ENCODE measurements around the gene MYL4. TPM values are rescaled to one million over a fixed set of nuclear protein-coding genes. Genes with fewer than 3 reads are reported as not detected.
A peak's percentile ranks its signal among the peaks of the same experiment; 100 is the strongest.

MYL4 gene
- total and polyA plus RNA-seq, 4 donors, result 0.96 to 3.0 (median 2.1) TPM; not detected in 1

- ATAC-seq (ENCODE audit: low FRiP score), result no peak
- Histone ChIP-seq H3K4me3 (ENCODE audit: low read length in 2 of 2) (no peak overlapping the region), H3K9me3 (ENCODE audit: control insufficient read depth, low read length) (no peaks in the 10 kb centered on the region), H3K27ac (ENCODE audit: low read depth in 1 of 2, low read length in 2 of 2) (no peak overlapping the region), H3K4me1 (ENCODE audit: control insufficient read depth in 1 of 2, insufficient read depth in 2 of 2, low read length in 2 of 2) (peaks cover 0 to 3% of the 10 kb centered on the region in 2 donors), H3K36me3 (ENCODE audit: control insufficient read depth in 1 of 2, insufficient read depth in 2 of 2, low read length in 1 of 2) (no peaks in the 10 kb centered on the region), H3K27me3 (ENCODE audit: control insufficient read depth in 1 of 2, insufficient read depth in 2 of 2, low read length in 1 of 2) (no peaks in the 10 kb centered on the region)
- no peak for DNase-seq
- 93 to 94% methylated on average over 28 to 29 of the region's 29 CpGs for WGBS, 2 donors
- intact Hi-C loops (cut with DNase I), result loop anchor here (5.0 to 10.0 kb wide), 3 partner anchors 34 to 376 kb away; no protein-coding TSS in a partner anchor
These were observed 29.3 kb downstream of the MYL4 start for GRCh38 chr17:47238321-47239010.

DNA sequence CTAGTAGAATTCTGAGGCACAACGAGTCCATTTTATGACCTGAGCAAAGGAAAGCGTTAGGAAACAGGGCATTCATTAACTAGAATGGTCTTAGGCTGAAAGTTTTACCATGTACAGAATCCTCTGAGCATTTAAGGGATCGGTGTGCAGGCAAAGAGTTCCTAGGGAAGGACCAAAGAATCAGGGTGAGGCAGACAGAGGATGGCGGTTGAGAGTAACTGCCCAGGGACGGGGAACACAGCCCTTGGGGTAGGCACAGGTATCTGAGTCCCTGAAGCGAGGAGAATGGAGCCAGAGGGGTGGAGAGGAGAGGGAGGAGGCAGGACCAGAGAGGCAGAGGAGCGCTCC lies 30.4 kb downstream of the MYL4 start:
- Histone ChIP-seq H3K27ac (ENCODE audit: low read depth in 1 of 2, low read length in 2 of 2) (peak overlapping the region; percentile 50 to 73), H3K4me1 (ENCODE audit: control insufficient read depth in 1 of 2, insufficient read depth in 2 of 2, low read length in 2 of 2) (peaks cover 0 to 3% of the 10 kb centered on the region in 2 donors), H3K9me3 (ENCODE audit: control insufficient read depth, low read length) (no peaks in the 10 kb centered on the region), H3K4me3 (ENCODE audit: low read length in 2 of 2) (no peak overlapping the region), H3K36me3 (ENCODE audit: control insufficient read depth in 1 of 2, insufficient read depth in 2 of 2, low read length in 1 of 2) (no peaks in the 10 kb centered on the region), H3K27me3 (ENCODE audit: control insufficient read depth in 1 of 2, insufficient read depth in 2 of 2, low read length in 1 of 2) (no peaks in the 10 kb centered on the region)
- WGBS, 2 donors, result 83 to 87% methylated on average over 7 of the region's 7 CpGs
- intact Hi-C loops (cut with DNase I), result loop anchor here (5.0 to 10.0 kb wide), 3 partner anchors 33 to 375 kb away; no protein-coding TSS in a partner anchor
- no peak for ATAC-seq (ENCODE audit: low FRiP score)
- DNase-seq, result no peak

DNA sequence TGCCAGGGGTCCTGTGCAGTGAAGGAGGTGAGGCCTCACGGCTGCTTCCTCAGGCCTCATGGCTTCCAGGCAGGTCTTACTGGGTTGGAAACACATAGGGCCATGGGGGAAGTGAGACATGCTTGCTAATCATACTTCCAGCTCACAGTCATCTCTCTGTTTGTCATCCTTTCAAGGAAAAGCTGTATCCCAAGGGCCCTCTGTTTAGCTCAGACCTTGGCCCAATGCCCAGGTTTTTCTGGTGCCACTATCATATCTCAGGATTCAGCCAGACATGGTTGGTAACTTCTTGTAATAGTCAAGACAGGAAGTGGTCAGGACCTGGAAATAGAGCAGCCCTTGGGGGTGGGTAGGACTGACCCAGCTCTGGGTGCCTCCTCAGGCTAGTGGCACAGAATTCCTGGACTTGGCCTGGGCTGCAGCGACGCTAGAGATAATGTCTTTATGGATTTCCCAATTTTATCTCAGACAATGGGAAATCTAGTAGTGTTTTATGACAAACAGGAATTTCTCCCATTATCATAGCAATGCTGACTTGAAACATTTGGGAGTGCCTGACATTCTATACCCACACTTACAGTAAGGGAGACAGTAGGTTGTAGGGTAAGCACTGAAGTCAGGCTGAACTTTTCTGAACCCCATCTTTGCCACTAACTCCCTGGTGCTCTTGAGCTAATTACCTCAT lies 31.0 kb downstream of the MYL4 start:
- DNase-seq, result peak; percentile 92 to 94
- peak; percentile 90 for ATAC-seq (ENCODE audit: low FRiP score)
- Histone ChIP-seq H3K27ac (ENCODE audit: low read depth in 1 of 2, low read length in 2 of 2) (peak overlapping the region; percentile 50 to 73), H3K4me3 (ENCODE audit: low read length in 2 of 2) (no peak overlapping the region), H3K9me3 (ENCODE audit: control insufficient read depth, low read length) (no peaks in the 10 kb centered on the region), H3K36me3 (ENCODE audit: control insufficient read depth in 1 of 2, insufficient read depth in 2 of 2, low read length in 1 of 2) (no peaks in the 10 kb centered on the region), H3K4me1 (ENCODE audit: control insufficient read depth in 1 of 2, insufficient read depth in 2 of 2, low read length in 2 of 2) (peaks cover 0 to 3% of the 10 kb centered on the region in 2 donors), H3K27me3 (ENCODE audit: control insufficient read depth in 1 of 2, insufficient read depth in 2 of 2, low read length in 1 of 2) (no peaks in the 10 kb centered on the region)
- WGBS, 2 donors, result 6 to 13% methylated on average over 3 of the region's 3 CpGs
- intact Hi-C loops (cut with DNase I), result loop anchor here (5.0 to 10.0 kb wide), 5 partner anchors 32 to 375 kb away; no protein-coding TSS in a partner anchor

DNA sequence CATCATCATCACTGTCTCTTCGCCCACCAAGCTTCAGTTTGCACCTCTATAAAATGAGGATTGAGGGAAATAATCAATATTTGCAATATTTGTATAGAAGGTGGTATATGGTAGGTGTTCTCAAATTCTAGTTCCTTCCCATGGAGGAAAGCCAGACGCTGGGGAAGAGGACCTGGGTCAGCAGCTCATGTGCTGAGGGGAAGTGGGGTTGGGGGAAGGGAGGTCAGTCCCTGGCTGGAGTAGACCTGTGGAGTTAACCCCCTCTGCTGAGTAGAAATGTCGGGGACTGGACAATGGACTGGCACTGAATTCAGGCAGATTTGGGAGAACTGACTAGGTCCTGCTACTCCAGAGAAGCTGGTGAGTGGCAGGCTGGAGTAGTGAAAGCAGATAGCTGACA lies 31.7 kb downstream of the MYL4 start:
- no peak overlapping the region for H3K4me3 ChIP-seq (ENCODE audit: low read length in 2 of 2)
- H3K27me3 ChIP-seq (ENCODE audit: control insufficient read depth in 1 of 2, insufficient read depth in 2 of 2, low read length in 1 of 2), result no peaks in the 10 kb centered on the region
- H3K4me1 ChIP-seq (ENCODE audit: control insufficient read depth in 1 of 2, insufficient read depth in 2 of 2, low read length in 2 of 2), result peaks cover 0 to 3% of the 10 kb centered on the region in 2 donors
- no peaks in the 10 kb centered on the region for H3K9me3 ChIP-seq (ENCODE audit: control insufficient read depth, low read length)
- 74 to 85% methylated on average over 3 of the region's 3 CpGs for WGBS, 2 donors
- DNase-seq (no peak), ATAC-seq (ENCODE audit: low FRiP score) (no peak)
- H3K27ac ChIP-seq (ENCODE audit: low read depth in 1 of 2, low read length in 2 of 2), result no peak overlapping the region
- intact Hi-C loops (cut with DNase I), result loop anchor here (5.0 kb wide), 2 partner anchors 36 to 76 kb away; no protein-coding TSS in a partner anchor
- no peaks in the 10 kb centered on the region for H3K36me3 ChIP-seq (ENCODE audit: control insufficient read depth in 1 of 2, insufficient read depth in 2 of 2, low read length in 1 of 2)

DNA sequence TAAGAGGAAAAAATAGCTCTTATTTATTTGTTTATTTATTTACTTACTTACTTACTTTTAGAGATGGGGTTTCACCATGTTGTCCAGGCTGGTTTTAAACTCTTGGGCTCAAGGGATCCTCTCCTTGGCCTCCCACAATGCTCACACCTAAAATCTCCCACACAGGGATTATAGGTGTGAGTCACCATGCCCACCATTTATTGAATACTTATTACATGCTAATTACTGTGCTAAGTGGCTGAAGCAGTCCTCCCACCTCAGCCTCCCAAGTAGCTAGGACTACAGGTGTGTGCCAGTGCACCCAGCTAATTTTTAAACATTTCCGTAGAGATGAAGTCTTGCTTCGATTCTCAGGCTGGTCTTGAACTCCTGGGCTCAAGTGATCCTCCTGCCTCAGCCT lies 33.5 kb downstream of the MYL4 start:
- intact Hi-C loops (cut with DNase I), result loop anchor here (5.0 kb wide), 2 partner anchors 35 to 75 kb away; no protein-coding TSS in a partner anchor
- no peak overlapping the region for H3K4me3 ChIP-seq (ENCODE audit: low read length in 2 of 2)

DNA sequence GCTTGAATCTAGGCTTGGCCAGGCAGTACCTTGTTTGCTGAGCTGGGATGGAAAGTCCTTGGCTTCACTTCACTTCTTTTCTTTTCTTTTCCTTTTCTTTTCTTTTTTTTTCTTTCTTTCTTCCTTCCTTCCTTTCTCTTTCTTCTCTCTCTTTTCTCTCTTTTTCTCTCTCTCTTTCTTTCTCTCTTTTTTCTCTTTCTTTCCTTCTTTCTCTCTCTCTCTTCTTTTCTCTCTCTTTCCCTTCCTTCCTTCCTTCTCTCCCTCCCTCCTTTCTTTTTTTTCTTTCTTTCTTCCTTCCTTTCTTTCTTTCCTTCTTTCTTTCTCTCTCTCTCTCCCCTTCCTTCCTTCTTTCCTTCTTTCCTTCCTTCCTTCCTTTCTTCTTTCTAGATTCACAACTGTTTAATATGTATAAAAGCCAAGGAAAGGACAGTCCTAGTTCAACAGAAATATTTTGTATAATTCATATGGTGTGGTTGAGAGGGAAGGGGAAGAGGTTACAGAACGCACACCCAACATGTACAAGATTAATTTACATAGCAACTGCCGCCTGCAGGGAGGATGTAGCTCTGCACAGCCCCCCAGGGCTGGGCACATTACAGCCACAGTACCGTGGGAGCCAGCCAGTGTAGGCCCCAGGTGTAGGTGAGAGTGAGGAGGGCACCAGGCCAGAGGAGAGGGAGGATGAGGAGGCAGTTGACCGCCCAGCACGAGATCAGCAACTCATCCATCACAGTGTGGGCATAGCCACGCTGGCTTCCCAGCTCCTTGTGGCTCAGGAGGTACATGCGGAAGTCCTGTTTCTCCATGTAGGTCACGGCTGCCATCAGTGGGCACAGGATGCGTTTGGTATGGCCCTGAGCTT lies 34.8 kb downstream of the MYL4 start:
- Histone ChIP-seq H3K27me3 (ENCODE audit: control insufficient read depth in 1 of 2, insufficient read depth in 2 of 2, low read length in 1 of 2) (no peaks in the 10 kb centered on the region), H3K4me1 (ENCODE audit: control insufficient read depth in 1 of 2, insufficient read depth in 2 of 2, low read length in 2 of 2) (peaks cover 0 to 3% of the 10 kb centered on the region in 2 donors), H3K36me3 (ENCODE audit: control insufficient read depth in 1 of 2, insufficient read depth in 2 of 2, low read length in 1 of 2) (no peaks in the 10 kb centered on the region), H3K9me3 (ENCODE audit: control insufficient read depth, low read length) (no peaks in the 10 kb centered on the region), H3K4me3 (ENCODE audit: low read length in 2 of 2) (no peak overlapping the region), H3K27ac (ENCODE audit: low read depth in 1 of 2, low read length in 2 of 2) (no peak overlapping the region)
- DNase-seq (no peak), ATAC-seq (ENCODE audit: low FRiP score) (no peak)
- intact Hi-C loops (cut with DNase I), result loop anchor here (5.0 kb wide), 2 partner anchors 33 to 73 kb away; no protein-coding TSS in a partner anchor
- 91 to 95% methylated on average over 9 of the region's 9 CpGs for WGBS, 2 donors

More for the DNA sequence above, 33.5 kb downstream of the MYL4 start:
- H3K27ac ChIP-seq (ENCODE audit: low read depth in 1 of 2, low read length in 2 of 2), result no peak overlapping the region
- no peaks in the 10 kb centered on the region for H3K27me3 ChIP-seq (ENCODE audit: control insufficient read depth in 1 of 2, insufficient read depth in 2 of 2, low read length in 1 of 2)
- DNase-seq (no peak), ATAC-seq (ENCODE audit: low FRiP score) (no peak)
- H3K4me1 ChIP-seq (ENCODE audit: control insufficient read depth in 1 of 2, insufficient read depth in 2 of 2, low read length in 2 of 2), result peaks cover 0 to 3% of the 10 kb centered on the region in 2 donors
- H3K9me3 ChIP-seq (ENCODE audit: control insufficient read depth, low read length), result no peaks in the 10 kb centered on the region
- 98 to 100% methylated on average over 2 of the region's 2 CpGs for WGBS, 2 donors
- H3K36me3 ChIP-seq (ENCODE audit: control insufficient read depth in 1 of 2, insufficient read depth in 2 of 2, low read length in 1 of 2), result no peaks in the 10 kb centered on the region

DNA sequence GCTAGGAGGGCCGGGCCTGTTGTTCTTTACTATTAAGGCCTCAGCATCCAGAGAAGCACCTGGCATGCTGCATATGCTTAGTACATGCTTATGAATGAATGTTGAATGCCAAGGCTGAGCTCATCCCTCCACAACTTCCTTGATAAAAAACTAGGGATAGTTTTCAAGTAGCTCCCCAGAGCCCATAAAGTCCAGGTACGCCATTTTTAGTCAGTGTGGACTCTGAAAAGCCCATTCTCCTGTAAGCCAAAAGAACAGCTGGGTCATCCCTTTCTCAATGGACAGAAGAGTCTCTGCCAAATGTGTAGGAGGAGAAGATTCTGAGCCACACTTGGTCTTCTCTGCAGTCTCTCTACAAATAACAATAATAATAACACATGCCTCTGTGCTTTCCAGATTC lies 35.5 kb downstream of the MYL4 start:
- WGBS, 2 donors, result 93 to 98% methylated on average over 2 of the region's 2 CpGs
- no peaks in the 10 kb centered on the region for H3K9me3 ChIP-seq (ENCODE audit: control insufficient read depth, low read length)
- intact Hi-C loops (cut with DNase I), result loop anchor here (5.0 kb wide), 2 partner anchors 33 to 73 kb away; no protein-coding TSS in a partner anchor

GRCh38 chr17:47246120-47246519 lies 37.0 kb downstream of the MYL4 start:
- Histone ChIP-seq H3K9me3 (ENCODE audit: control insufficient read depth, low read length) (no peaks in the 10 kb centered on the region), H3K36me3 (ENCODE audit: control insufficient read depth in 1 of 2, insufficient read depth in 2 of 2, low read length in 1 of 2) (no peaks in the 10 kb centered on the region), H3K27ac (ENCODE audit: low read depth in 1 of 2, low read length in 2 of 2) (no peak overlapping the region), H3K4me1 (ENCODE audit: control insufficient read depth in 1 of 2, insufficient read depth in 2 of 2, low read length in 2 of 2) (no peaks in the 10 kb centered on the region), H3K4me3 (ENCODE audit: low read length in 2 of 2) (no peak overlapping the region), H3K27me3 (ENCODE audit: control insufficient read depth in 1 of 2, insufficient read depth in 2 of 2, low read length in 1 of 2) (no peaks in the 10 kb centered on the region)
- no peak for ATAC-seq (ENCODE audit: low FRiP score)
- WGBS, 2 donors, result 88 to 89% methylated on average over 2 of the region's 2 CpGs
- intact Hi-C loops (cut with DNase I), result no loop called here
- DNase-seq, result no peak

More for the DNA sequence above, 35.5 kb downstream of the MYL4 start:
- Histone ChIP-seq H3K27me3 (ENCODE audit: control insufficient read depth in 1 of 2, insufficient read depth in 2 of 2, low read length in 1 of 2) (no peaks in the 10 kb centered on the region), H3K4me3 (ENCODE audit: low read length in 2 of 2) (no peak overlapping the region), H3K36me3 (ENCODE audit: control insufficient read depth in 1 of 2, insufficient read depth in 2 of 2, low read length in 1 of 2) (no peaks in the 10 kb centered on the region), H3K27ac (ENCODE audit: low read depth in 1 of 2, low read length in 2 of 2) (no peak overlapping the region), H3K4me1 (ENCODE audit: control insufficient read depth in 1 of 2, insufficient read depth in 2 of 2, low read length in 2 of 2) (peaks cover 0 to 3% of the 10 kb centered on the region in 2 donors)
- DNase-seq (no peak), ATAC-seq (ENCODE audit: low FRiP score) (no peak)
